ENCODE data around the gene SENP8.

The SENP8 gene

GRCh38 chr15:72173401-72173800 lies 55.2 kb downstream of the SENP8 start:
- TF ChIP-seq GATA3 (IDR thresholded peaks at IDR 0.05; ENCODE audit: low read depth, low read length) (no peak), GATA2 (IDR thresholded peaks at IDR 0.05; ENCODE audit: low read depth, low read length) (no peak)

- TF ChIP-seq GATA3 (IDR thresholded peaks at IDR 0.05; ENCODE audit: low read depth, low read length) (no peak), GATA2 (IDR thresholded peaks at IDR 0.05; ENCODE audit: low read depth, low read length) (no peak)
Measured at GRCh38 chr15:72173864-72174550, 55.8 kb downstream of the SENP8 start.

DNA sequence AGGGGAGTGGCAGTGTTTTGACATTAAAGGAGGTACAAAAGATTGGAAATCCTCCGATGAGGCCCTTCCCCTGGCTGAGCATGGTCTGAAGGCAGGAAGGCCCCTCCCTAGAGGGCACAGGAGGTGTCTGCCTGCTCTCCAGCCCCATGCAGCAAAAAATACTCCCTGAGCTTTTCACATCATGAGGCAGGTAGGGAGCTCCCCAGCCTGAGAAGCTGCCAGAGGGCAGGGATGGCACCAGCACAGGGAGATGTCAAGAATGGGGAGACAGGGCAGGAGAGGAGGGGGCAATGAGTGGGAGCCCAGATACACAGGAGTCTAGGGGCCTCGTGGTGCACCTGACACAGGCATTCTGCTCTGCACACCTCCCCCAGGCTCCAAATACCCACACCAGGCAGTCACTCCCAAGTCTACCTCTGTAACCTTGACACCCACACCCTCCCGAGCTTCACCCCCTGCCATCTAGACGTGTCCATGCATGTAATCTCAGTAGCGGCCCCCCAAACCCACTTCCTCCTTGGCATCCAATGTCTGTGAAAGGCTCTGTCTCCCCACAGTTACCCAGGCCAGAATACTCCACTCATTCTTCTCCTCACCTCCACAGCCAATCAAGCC lies 56.5 kb downstream of the SENP8 start:
- TF ChIP-seq GATA2 (IDR thresholded peaks at IDR 0.05; ENCODE audit: low read depth, low read length) (no peak), GATA3 (IDR thresholded peaks at IDR 0.05; ENCODE audit: low read depth, low read length) (no peak)

DNA sequence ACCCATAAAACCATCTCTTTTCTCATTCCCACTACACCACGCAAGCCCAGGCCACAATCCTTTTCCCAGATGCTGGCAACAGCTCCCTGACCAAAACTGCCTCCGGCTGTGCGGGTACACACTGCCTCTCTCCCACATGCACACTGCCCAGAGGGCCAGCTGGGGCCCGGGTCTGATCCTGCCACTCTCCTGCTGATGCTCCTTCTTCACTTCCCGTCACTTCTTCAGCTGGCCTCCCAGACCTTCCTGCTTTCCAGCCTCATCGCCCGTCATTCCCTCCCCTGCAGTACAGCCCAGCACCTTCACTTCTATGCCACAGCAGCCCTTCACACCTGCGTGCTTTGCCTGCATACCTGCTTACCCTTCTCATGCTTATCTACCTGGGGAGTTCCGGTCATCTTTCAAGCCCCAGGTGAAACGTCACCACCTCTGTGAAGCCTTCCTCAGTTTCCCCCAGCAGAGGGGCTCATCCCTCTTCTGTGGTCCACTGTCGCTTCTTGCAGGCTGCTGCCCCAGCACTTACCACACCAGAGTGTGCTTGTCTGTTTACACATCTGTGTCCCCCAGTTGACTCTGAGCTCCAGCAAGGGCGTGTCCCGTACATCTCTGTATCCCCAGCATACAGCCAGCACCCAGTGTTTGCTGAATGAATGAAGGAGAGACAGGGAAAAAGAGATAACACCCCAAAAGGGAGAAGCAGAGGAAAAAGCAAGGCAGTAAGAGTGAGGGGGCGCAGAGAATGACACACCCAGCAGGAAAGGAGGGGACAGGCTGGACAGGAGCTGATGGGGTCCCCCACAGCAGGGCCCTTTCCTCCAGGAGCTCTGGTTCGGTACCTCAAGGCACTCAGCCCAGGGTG lies 57.2 kb downstream of the SENP8 start:
- TF ChIP-seq GATA2 (IDR thresholded peaks at IDR 0.05; ENCODE audit: low read depth, low read length) (no peak), GATA3 (IDR thresholded peaks at IDR 0.05; ENCODE audit: low read depth, low read length) (no peak)

DNA sequence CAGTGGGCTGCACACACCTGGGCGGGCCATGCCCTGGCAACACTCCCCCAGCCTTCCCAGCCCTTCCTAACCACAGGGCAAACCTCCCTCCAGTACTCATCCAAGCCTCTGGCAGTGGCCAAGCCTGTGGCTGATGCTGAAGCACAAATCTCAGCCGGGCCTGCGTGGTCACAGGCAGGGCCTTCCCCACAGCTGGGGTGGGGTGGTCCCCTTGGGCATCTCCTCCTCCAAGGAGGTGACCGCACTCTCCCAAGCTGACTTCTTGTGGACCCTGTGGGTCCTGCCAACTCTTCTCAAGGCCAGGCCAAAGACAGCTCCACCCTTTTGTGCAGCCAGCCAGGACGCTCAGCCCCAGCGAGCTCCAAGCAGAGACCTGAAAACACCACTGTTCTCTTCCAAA lies 58.0 kb downstream of the SENP8 start:
- TF ChIP-seq GATA3 (IDR thresholded peaks at IDR 0.05; ENCODE audit: low read depth, low read length) = no peak
- no peak for TF ChIP-seq GATA2 (IDR thresholded peaks at IDR 0.05; ENCODE audit: low read depth, low read length)

GRCh38 chr15:72176743-72177142 lies 58.5 kb downstream of the SENP8 start:
- TF ChIP-seq GATA3 (IDR thresholded peaks at IDR 0.05; ENCODE audit: low read depth, low read length) (no peak), GATA2 (IDR thresholded peaks at IDR 0.05; ENCODE audit: low read depth, low read length) (no peak)

GRCh38 chr15:72178976-72179585 lies 60.9 kb downstream of the SENP8 start:
- TF ChIP-seq GATA2 (IDR thresholded peaks at IDR 0.05; ENCODE audit: low read depth, low read length) = no peak
- no peak for TF ChIP-seq GATA3 (IDR thresholded peaks at IDR 0.05; ENCODE audit: low read depth, low read length)

DNA sequence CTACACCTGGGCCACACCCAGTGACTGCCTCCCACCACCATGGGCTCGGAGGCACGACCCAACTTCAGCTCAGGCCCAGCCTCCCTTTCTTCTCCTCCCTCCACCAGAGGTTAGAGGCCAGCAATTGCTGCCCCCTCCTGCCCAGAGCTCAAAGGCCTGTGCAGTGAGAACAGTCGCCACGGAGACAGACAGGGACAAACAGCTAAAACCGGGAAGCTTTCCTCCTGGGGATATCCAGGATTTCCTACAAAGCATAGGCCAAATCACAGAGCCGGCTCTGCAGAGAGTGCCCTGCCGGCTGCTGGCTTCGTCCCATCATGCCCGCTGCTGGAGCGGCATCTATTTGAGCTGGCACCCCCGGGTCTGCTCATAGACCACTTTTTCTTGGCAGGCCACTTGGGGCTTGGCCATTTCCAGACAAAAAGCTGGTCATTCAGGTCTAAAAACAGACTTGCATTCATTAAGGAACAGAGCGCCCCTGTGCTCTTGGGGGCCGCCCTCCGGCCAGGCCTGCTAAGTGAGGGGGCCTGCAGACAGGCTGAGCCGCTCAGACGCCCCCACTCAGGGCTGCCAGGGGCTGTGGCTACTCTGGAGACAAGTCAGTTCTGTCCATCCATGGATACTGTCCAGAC lies 61.9 kb downstream of the SENP8 start:
- no peak for TF ChIP-seq GATA3 (IDR thresholded peaks at IDR 0.05; ENCODE audit: low read depth, low read length)

DNA sequence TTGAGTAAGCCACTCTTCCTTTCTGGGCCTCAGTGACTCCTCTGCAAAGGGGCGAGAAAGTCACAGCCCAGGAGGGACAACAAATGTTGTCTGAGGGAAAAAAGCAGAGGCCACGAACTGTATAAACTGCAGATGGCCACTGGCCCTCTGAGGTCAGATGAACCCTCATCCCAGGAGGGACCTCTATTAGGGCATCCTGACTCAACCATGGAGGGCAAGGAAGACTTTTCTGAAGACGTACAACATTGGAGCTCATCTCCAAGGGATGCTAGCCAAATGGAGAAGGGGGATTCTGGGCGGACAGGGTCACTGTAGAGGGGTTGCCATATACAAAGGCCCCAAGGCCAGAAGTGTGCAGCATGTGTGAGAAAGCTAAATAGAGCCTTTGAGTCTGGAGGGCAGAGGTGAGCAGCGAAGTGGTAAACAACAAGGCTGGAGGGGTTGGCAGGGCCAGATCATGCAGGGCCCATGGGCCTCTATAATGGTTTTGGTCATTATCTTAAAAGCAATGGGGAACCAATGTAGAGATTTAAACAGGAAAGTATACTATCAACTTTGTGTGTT lies 62.6 kb downstream of the SENP8 start:
- no peak for TF ChIP-seq GATA2 (IDR thresholded peaks at IDR 0.05; ENCODE audit: low read depth, low read length)
- no peak for TF ChIP-seq GATA3 (IDR thresholded peaks at IDR 0.05; ENCODE audit: low read depth, low read length)

DNA sequence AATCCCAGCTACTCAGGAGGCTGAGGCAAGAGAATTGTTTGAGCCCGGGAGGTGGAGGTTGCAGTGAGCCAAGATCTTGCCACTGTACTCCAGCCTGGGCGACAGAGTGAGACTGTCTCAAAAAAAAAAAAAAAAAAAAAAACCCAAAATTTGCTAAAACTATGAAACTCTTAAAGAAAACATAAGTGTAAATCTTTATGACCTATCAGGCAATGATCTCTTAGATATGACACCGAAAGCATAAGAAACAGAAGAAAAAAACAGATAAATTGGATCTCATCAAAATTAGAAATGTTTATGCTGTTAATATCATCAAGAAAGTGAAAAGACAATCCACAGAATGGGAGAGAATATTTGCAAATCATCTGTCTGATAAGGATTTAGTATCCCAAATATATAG lies 64.0 kb downstream of the SENP8 start:
- TF ChIP-seq GATA3 (IDR thresholded peaks at IDR 0.05; ENCODE audit: low read depth, low read length) (no peak), GATA2 (IDR thresholded peaks at IDR 0.05; ENCODE audit: low read depth, low read length) (no peak)

DNA sequence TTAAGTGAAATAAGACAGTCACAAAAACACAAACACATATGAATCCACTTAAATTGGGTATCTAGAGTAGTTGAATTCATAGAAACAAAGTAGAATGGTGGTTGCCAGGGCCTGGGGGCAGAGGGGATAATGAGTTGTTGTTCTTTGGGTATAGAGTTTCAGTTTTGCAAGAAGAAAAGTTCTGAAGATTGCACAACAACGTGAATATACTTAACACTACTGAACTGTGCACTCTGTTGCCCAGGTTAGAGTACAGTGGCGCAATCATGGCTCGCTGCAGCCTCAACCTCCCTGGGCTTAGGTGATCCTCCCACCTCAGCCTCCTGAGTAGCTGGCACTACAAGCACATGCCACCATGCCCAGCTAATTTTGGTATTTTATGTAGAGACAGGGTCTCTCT lies 64.5 kb downstream of the SENP8 start:
- TF ChIP-seq GATA3 (IDR thresholded peaks at IDR 0.05; ENCODE audit: low read depth, low read length) (no peak), GATA2 (IDR thresholded peaks at IDR 0.05; ENCODE audit: low read depth, low read length) (no peak)

DNA sequence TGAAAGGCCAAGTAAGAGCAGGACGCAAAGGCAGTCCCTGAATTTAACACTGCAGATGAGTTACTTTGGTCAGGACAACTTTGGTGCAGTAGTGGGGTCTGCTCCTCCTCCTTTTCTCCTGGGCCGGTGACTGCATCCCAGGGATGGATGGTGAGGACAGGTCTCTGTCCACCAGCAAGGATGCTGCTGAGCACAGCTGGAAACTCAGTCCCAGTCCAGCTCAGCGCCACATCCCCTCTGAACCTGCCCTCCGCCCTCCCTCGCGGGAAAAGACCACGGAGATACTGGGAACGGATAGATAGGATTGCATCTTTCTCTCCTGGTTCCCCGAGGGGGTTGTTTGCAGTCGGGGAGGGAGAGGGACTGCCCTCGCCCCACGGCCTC lies 65.6 kb downstream of the SENP8 start:
- TF ChIP-seq GATA2 (IDR thresholded peaks at IDR 0.05; ENCODE audit: low read depth, low read length) = no peak
- TF ChIP-seq GATA3 (IDR thresholded peaks at IDR 0.05; ENCODE audit: low read depth, low read length) = no peak

GRCh38 chr15:72184165-72184811 lies 66.1 kb downstream of the SENP8 start:
- TF ChIP-seq GATA3 (IDR thresholded peaks at IDR 0.05; ENCODE audit: low read depth, low read length) (no peak), GATA2 (IDR thresholded peaks at IDR 0.05; ENCODE audit: low read depth, low read length) (no peak)
